ENCODE measurements around the gene ARHGAP30. TPM values are rescaled to one million over a fixed set of nuclear protein-coding genes. Genes with fewer than 3 reads are reported as not detected.

The ARHGAP30 gene
- total RNA-seq, 4 donors from 2014 or later, result 6.0 to 46.9 (median 17.6) TPM

DNA sequence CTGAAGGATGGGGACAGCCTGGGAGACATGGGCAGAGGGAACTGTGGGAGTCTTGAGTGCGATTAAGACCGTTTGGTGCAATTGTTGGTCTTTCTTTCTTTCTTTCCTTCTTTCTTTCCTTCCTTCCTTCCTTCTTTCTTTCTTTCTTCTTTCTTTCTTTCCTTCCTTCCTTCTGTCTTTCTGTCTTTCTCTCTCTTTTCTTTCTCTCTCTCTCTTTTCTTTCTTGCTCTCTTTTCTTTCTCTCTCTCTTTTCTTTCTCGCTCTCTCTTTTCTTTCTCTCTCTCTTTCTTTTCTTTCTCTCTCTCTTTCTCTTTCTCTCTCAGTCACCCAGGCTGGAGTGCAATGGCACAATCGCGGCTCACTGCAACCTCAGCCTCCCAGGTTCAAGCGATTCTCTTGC, 25.5 kb upstream of the ARHGAP30 start:
- TF ChIP-seq, protein P1, sequence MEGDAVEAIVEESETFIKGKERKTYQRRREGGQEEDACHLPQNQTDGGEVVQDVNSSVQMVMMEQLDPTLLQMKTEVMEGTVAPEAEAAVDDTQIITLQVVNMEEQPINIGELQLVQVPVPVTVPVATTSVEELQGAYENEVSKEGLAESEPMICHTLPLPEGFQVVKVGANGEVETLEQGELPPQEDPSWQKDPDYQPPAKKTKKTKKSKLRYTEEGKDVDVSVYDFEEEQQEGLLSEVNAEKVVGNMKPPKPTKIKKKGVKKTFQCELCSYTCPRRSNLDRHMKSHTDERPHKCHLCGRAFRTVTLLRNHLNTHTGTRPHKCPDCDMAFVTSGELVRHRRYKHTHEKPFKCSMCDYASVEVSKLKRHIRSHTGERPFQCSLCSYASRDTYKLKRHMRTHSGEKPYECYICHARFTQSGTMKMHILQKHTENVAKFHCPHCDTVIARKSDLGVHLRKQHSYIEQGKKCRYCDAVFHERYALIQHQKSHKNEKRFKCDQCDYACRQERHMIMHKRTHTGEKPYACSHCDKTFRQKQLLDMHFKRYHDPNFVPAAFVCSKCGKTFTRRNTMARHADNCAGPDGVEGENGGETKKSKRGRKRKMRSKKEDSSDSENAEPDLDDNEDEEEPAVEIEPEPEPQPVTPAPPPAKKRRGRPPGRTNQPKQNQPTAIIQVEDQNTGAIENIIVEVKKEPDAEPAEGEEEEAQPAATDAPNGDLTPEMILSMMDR (IDR thresholded peaks at IDR 0.05; ENCODE audit: low read depth), result no peak

DNA sequence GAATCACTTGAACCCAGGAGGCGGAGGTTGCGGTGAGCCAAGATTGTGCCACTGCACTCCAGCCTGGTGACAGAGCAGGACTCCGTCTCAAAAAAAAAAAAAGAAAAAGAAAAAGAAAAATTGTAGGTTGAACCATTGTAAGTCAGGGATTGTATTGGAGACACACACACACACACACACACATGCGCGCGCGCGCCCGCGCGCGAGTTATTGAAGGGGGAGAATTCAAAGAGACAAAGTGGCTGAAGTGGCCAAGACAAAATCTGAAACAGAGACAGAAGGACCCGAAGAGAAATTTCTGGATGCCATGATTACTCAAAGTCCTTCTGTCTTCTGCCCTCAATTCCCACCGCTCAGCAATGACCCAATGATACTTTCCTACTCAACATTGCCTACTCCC, 24.8 kb upstream of the ARHGAP30 start:
- TF ChIP-seq, protein P1 (IDR thresholded peaks at IDR 0.05; ENCODE audit: low read depth), result no peak

DNA sequence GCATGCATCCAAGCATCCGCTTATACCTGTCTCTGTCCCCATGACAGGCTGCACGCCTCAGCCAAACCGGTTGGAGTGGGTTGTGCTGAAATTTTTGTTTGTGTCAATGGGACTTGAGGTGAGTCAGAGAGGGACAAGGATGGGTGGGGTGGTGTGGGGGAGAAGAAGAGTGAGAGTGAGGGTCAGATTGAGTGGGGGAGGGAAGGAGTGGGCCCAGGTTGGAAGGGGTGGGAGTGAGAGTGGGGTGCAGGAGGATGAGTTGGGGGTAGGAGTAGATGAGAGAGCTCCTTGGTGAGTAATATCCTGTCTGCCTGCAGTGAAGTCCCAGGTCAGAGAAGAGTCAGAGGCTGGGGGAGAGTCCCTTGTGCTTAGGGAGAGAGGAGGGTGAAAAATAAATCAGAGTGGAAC, 22.9 kb upstream of the ARHGAP30 start:
- TF ChIP-seq, protein P1 (IDR thresholded peaks at IDR 0.05; ENCODE audit: low read depth), result no peak

DNA sequence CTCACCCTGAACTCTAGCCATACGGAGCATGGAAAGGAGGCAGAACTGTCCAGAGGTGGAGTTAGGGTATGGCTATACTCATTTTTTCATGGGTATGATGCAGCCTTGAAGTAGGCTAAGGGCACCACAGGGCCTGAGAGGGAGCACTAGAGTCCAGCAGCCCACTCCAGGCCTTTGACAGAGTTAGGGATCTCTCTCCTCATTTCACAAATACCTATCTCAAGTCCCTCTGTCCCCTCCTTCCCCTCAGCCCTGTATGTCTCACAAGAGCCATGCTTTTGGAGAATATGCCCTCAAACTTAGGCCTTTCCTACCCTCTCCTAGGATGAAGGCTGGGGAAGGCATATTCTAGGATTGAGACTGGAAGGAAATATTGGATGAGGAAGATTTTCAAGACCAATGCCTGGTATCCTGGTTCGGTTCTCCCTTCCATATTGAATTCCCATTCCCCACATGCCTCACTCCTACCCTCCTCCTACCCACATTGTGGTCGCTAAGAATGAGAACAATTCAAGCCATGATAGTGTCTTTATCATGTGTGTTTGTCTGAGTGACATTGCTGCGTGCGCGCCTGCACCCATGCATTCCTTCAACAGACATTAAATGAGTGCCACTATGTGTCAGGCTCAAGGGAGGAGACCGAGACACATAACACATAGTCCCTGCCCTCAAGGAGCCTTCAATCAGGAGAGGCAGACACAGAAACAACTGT, 22.3 kb upstream of the ARHGAP30 start:
- TF ChIP-seq, protein P1 (IDR thresholded peaks at IDR 0.05; ENCODE audit: low read depth), result no peak

DNA sequence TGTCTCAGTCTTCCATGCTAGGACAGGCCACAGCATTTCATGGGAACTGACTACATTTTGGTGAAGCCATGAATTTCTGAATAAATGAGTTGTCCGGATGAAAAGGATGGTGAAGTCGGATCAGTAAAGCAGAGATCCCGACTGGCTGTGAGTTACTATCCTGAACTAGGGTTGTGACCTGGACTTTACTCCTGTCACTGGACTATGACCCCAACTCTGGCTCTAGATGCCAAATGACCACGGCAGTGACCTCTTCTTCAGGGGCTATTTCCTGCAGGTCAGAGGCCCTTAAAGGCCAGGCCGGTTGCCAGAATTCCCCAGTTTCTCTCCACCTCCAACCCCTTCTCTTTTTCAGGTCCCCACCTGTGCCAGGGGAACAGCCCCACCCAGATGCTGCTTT, 21.4 kb upstream of the ARHGAP30 start:
- TF ChIP-seq, protein P1 (IDR thresholded peaks at IDR 0.05; ENCODE audit: low read depth), result no peak

DNA sequence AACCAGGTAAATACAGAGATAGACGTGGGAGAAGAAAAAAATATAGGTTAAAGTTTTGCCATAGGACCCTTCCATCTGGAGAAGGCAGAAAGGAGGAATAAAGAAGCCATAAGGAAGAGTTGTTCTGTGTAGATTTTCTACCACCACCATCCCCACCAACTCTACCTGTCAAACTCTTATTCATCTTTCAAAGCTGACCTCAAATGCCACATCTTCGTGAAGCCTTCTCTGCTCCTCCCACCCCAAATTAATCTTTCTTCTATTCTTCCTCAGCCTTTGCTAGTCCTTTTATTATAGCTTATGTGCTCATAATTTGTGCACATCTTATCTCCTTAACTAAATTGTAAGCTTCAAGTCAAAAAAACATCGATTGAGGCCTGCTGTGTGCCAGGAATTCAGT, 20.9 kb upstream of the ARHGAP30 start:
- TF ChIP-seq, protein P1 (IDR thresholded peaks at IDR 0.05; ENCODE audit: low read depth), result no peak

DNA sequence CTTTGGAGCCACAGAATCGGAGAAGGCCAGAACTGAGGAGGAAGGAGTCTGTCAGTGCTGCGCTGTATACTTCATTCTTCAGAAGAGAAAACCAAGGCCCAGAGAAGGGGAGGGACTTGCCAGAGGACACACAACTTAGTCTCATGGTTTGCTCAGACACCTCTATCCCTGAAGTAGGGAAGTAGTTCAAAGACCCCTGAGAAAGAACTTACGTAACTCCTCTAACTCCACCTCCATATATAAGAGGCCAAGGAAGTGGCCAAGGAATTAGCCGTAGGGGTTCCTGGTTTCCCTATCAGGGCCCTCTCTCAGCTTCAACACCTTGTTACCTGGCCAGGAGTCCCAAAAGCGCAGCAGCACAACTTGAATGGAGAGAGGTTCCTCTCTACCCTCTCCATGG, 20.2 kb upstream of the ARHGAP30 start:
- TF ChIP-seq, protein P1 (IDR thresholded peaks at IDR 0.05; ENCODE audit: low read depth), result no peak

Measured in subcutaneous adipose tissue (tissue), 4 donors.